ENCODE results near the gene TBKBP1. TPM values are rescaled to one million over a fixed set of nuclear protein-coding genes. Genes with fewer than 3 reads are reported as not detected.

TBKBP1 gene
- polyA plus RNA-seq, 2 of the 4 experiments (the other 2 are of a cell fraction), result 3.4 to 9.3 TPM

DNA sequence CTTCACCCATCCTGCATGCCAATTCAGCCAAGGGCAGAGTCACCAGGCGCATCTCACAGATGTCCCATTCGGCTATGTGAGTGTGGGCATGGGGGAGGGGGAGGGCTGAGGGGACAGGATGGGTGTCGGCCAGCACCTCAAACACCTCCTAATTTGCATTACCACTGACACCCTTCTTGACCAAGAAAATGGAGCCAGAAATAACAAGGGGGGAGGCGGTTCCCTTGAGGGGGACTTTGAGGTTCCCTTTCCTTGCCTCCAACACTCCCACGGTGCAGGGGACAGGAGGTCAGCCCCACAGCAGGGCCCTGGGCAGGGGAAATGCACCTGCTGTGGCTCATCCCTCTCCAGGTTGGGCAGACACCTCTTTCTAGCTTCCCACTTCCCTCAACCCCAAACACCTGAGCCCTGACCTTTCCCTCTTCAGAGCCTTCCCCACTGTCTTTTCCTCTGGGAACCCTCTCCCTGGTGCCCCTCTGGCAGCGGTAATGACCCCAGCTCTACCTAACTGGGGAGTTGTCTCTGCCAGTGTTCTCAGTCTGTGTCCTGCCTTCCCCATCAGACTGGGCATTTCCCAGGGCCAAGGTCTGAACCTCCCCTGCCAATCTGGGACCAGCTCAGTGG, 20.9 kb downstream of the TBKBP1 start:
- DNase-seq (ENCODE audit: low read depth in 1 of 2, low spot score in 1 of 2), result no peak
- 49% methylated on average over 6 of the region's 6 CpGs for WGBS (ENCODE audit: missing lambda C conversion rate)
- Histone ChIP-seq H3K9me3 (no peaks in the 10 kb centered on the region), H3K27ac (no peak overlapping the region), H3K4me2 (no peak overlapping the region), H3K4me3 (no peak overlapping the region), H3K4me1 (peaks cover 7% of the 10 kb centered on the region; the same call in 1 of the 3 replicates)
- ChIA-PET CTCF (interaction anchor here (0.7 to 11.0 kb wide), 6 partner anchors 9 to 51 kb away, joined by 3 to 130 read pairs (median 4); partner anchors contain the start of gene TBX21), POLR2A (no interaction called here)
- ATAC-seq, result no peak
- FAIRE-seq, result no peak
- no peak for TF ChIP-seq POLR2AphosphoS2 (conservative IDR thresholded peaks at IDR 0.05; ENCODE audit: low read length)
- no peak for TF ChIP-seq RFX5 (IDR thresholded peaks at IDR 0.05)
- no peak for TF ChIP-seq POLR2A (IDR thresholded peaks at IDR 0.05; ENCODE audit: low read length)
- TF ChIP-seq KDM1A (IDR thresholded peaks at IDR 0.05; ENCODE audit: low read depth), result no peak
- TF ChIP-seq, protein P1, sequence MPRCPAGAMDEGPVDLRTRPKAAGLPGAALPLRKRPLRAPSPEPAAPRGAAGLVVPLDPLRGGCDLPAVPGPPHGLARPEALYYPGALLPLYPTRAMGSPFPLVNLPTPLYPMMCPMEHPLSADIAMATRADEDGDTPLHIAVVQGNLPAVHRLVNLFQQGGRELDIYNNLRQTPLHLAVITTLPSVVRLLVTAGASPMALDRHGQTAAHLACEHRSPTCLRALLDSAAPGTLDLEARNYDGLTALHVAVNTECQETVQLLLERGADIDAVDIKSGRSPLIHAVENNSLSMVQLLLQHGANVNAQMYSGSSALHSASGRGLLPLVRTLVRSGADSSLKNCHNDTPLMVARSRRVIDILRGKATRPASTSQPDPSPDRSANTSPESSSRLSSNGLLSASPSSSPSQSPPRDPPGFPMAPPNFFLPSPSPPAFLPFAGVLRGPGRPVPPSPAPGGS (IDR thresholded peaks at IDR 0.05), result no peak
- no peak for TF ChIP-seq BHLHE40 (IDR thresholded peaks at IDR 0.05; ENCODE audit: low read depth, low read length)
- no peak for TF ChIP-seq HDAC2 (IDR thresholded peaks at IDR 0.05)
- TF ChIP-seq EP300 (IDR thresholded peaks at IDR 0.05), result no peak
- no peak for TF ChIP-seq EHMT2 (IDR thresholded peaks at IDR 0.05; ENCODE audit: low read depth)
- TF ChIP-seq TP53 (CRISPR knock-in tag; IDR thresholded peaks at IDR 0.05), result no peak
- TF ChIP-seq PHF8 (IDR thresholded peaks at IDR 0.05; ENCODE audit: borderline replicate concordance, low read depth), result no peak
- TF ChIP-seq NPAS2 (CRISPR knock-in tag; IDR thresholded peaks at IDR 0.05; ENCODE audit: borderline replicate concordance), result no peak
- TF ChIP-seq RNF2 (IDR thresholded peaks at IDR 0.05; ENCODE audit: borderline replicate concordance, low read depth), result no peak
- TF ChIP-seq MAZ (IDR thresholded peaks at IDR 0.05; ENCODE audit: borderline replicate concordance, low read depth, low read length), result no peak
- TF ChIP-seq, protein P2, sequence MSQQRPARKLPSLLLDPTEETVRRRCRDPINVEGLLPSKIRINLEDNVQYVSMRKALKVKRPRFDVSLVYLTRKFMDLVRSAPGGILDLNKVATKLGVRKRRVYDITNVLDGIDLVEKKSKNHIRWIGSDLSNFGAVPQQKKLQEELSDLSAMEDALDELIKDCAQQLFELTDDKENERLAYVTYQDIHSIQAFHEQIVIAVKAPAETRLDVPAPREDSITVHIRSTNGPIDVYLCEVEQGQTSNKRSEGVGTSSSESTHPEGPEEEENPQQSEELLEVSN (IDR thresholded peaks at IDR 0.05; ENCODE audit: borderline replicate concordance, low read depth), result no peak
- TF ChIP-seq HOXA7 (CRISPR knock-in tag; IDR thresholded peaks at IDR 0.05), result no peak
- TF ChIP-seq, protein P3, sequence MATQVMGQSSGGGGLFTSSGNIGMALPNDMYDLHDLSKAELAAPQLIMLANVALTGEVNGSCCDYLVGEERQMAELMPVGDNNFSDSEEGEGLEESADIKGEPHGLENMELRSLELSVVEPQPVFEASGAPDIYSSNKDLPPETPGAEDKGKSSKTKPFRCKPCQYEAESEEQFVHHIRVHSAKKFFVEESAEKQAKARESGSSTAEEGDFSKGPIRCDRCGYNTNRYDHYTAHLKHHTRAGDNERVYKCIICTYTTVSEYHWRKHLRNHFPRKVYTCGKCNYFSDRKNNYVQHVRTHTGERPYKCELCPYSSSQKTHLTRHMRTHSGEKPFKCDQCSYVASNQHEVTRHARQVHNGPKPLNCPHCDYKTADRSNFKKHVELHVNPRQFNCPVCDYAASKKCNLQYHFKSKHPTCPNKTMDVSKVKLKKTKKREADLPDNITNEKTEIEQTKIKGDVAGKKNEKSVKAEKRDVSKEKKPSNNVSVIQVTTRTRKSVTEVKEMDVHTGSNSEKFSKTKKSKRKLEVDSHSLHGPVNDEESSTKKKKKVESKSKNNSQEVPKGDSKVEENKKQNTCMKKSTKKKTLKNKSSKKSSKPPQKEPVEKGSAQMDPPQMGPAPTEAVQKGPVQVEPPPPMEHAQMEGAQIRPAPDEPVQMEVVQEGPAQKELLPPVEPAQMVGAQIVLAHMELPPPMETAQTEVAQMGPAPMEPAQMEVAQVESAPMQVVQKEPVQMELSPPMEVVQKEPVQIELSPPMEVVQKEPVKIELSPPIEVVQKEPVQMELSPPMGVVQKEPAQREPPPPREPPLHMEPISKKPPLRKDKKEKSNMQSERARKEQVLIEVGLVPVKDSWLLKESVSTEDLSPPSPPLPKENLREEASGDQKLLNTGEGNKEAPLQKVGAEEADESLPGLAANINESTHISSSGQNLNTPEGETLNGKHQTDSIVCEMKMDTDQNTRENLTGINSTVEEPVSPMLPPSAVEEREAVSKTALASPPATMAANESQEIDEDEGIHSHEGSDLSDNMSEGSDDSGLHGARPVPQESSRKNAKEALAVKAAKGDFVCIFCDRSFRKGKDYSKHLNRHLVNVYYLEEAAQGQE (IDR thresholded peaks at IDR 0.05), result no peak
- TF ChIP-seq ZNF302 (CRISPR knock-in tag; IDR thresholded peaks at IDR 0.05), result no peak

DNA sequence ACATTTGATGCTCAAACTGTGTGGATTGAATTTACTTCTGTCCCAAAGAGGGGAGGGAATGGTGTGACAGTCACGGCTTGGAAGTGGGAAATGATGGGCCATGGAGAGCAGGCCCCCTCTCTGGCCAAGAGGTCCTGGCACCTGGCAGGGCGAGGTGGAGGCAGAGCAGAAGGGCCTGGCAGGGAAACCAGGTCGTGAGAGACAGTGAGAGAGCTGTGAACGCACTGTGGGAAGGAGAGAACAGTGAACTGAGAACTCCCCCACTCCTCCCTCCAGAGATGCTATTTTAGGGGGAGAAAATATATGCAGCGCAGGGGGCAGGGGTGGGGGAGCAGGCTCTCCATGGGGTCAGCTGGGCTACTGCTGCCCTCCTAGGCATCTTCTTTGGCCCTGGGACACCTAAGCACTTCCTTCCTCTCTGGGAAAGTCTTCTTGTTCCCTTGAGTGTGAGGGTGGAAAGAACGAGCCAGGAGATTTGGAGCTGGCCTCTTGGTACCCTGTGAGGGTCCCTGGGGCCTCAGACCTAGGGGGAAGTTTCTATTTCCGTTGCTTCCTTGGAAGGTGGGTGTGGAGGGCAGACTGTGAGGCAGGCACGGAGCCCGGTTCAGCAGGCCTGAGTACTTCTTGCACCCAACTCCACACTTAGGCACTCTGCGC, 21.8 kb downstream of the TBKBP1 start:
- FAIRE-seq (no peak), ATAC-seq (no peak), DNase-seq (ENCODE audit: low read depth in 1 of 2, low spot score in 1 of 2) (no peak)
- POLR2A ChIA-PET, result no interaction called here
- WGBS (ENCODE audit: missing lambda C conversion rate), result 47% methylated on average over 10 of the region's 10 CpGs
- CTCF ChIA-PET, result interaction anchor here (0.7 to 11.0 kb wide), 7 partner anchors 8 to 86 kb away, joined by 3 to 130 read pairs (median 3); no protein-coding TSS in a partner anchor
- Histone ChIP-seq H3K4me2 (no peak overlapping the region), H3K9me3 (no peaks in the 10 kb centered on the region), H3K27ac (no peak overlapping the region), H3K4me3 (no peak overlapping the region), H3K4me1 (peaks cover 7% of the 10 kb centered on the region; the same call in 1 of the 3 replicates)
- no peak for TF ChIP-seq RCOR1 (IDR thresholded peaks at IDR 0.05; ENCODE audit: low read depth, low read length)
- TF ChIP-seq, protein P4, sequence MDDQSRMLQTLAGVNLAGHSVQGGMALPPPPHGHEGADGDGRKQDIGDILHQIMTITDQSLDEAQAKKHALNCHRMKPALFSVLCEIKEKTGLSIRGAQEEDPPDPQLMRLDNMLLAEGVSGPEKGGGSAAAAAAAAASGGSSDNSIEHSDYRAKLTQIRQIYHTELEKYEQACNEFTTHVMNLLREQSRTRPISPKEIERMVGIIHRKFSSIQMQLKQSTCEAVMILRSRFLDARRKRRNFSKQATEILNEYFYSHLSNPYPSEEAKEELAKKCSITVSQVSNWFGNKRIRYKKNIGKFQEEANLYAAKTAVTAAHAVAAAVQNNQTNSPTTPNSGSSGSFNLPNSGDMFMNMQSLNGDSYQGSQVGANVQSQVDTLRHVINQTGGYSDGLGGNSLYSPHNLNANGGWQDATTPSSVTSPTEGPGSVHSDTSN (IDR thresholded peaks at IDR 0.05), result no peak
- TF ChIP-seq FOSL2 (IDR thresholded peaks at IDR 0.05), result no peak
- TF ChIP-seq FOSL2 (CRISPR knock-in tag; IDR thresholded peaks at IDR 0.05), result no peak
- TF ChIP-seq, protein P1 (IDR thresholded peaks at IDR 0.05), result no peak
- TF ChIP-seq CBX2 (IDR thresholded peaks at IDR 0.05; ENCODE audit: borderline replicate concordance, low read depth), result no peak
- no peak for TF ChIP-seq JUNB (IDR thresholded peaks at IDR 0.05)
- TF ChIP-seq, protein P5, sequence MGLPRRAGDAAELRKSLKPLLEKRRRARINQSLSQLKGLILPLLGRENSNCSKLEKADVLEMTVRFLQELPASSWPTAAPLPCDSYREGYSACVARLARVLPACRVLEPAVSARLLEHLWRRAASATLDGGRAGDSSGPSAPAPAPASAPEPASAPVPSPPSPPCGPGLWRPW (IDR thresholded peaks at IDR 0.05), result no peak
- TF ChIP-seq, protein P6, sequence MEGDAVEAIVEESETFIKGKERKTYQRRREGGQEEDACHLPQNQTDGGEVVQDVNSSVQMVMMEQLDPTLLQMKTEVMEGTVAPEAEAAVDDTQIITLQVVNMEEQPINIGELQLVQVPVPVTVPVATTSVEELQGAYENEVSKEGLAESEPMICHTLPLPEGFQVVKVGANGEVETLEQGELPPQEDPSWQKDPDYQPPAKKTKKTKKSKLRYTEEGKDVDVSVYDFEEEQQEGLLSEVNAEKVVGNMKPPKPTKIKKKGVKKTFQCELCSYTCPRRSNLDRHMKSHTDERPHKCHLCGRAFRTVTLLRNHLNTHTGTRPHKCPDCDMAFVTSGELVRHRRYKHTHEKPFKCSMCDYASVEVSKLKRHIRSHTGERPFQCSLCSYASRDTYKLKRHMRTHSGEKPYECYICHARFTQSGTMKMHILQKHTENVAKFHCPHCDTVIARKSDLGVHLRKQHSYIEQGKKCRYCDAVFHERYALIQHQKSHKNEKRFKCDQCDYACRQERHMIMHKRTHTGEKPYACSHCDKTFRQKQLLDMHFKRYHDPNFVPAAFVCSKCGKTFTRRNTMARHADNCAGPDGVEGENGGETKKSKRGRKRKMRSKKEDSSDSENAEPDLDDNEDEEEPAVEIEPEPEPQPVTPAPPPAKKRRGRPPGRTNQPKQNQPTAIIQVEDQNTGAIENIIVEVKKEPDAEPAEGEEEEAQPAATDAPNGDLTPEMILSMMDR (IDR thresholded peaks at IDR 0.05), result no peak
- no peak for TF ChIP-seq ZSCAN20 (CRISPR knock-in tag; IDR thresholded peaks at IDR 0.05)

Data from A549 (cell line).